HCT116 (cell line): ENCODE results near the gene AMPD1. TPM values are rescaled to one million over a fixed set of nuclear protein-coding genes. Genes with fewer than 3 reads are reported as not detected.

Experiments
- ATAC-seq: fragments of 200-7000 bp; cut with Tn5 transposase; 2 replicates; pipeline ENCODE4 v1.9.1; 2020; ENCODE audit warnings: mild to moderate bottlenecking, moderate library complexity
- BruUV-seq: library from RNA; stranded (reverse); fragments of 400-500 nt; replicated peaks from 2 replicates; lab custom pipeline; 2021; lab: Mats Ljungman, UMichigan
- CTCF ChIA-PET: fragments of 300-600 bp; sonication (Branson Sonifier 250); formaldehyde crosslinking; loops from one replicate; lab custom pipeline; 2021; ENCODE audit warnings: antibody characterized with exemption; lab: Charles Lee
- POLR2A ChIA-PET: fragments of 300-600, 350-600 bp; sonication (Branson Sonifier 250); formaldehyde crosslinking; loops from one replicate; lab custom pipeline; 2021; ENCODE audit warnings: antibody characterized with exemption; lab: Charles Lee
- RAD21 ChIA-PET, 2 experiments: fragments of 300-600 bp; sonication (Branson Sonifier 250); formaldehyde crosslinking; loops; one replicate each; lab custom pipeline; 2023; ENCODE audit warnings: low total read pairs in 2 of 2; ENCODE audit not compliant: uncharacterized antibody in 2 of 2, unreplicated experiment in 2 of 2, low non-redundant PET in 1 of 2; lab: Charles Lee
- DNase-seq: peaks from one replicate; pipeline ENCODE4 v3.0.0-alpha.2; 2010; ENCODE audit warnings: low read depth, low spot score
- H2AFZ ChIP-seq: fragments of 200-600 bp; shearing (Covaris generic), sonication (generic); 2 replicates; pipeline ENCODE4 v1.6.1; 2017; ENCODE audit warnings: low read depth, mixed run types, mixed read lengths, antibody characterized with exemption, low read length; ENCODE audit not compliant: poor library complexity, severe bottlenecking
- H3K27ac ChIP-seq: 2 replicates; pipeline ENCODE4 v1.5.1; 2012; ENCODE audit warnings: low read depth, low read length
- H3K27me3 ChIP-seq: fragments of 200-600 bp; sonication (generic); 2 replicates; pipeline ENCODE4 v1.6.1; 2016; ENCODE audit warnings: mixed run types, low read length, mixed read lengths; ENCODE audit not compliant: insufficient read depth
- H3K36me3 ChIP-seq, 2 experiments: fragments of 200-500 bp in 1 of 2; fragments of 200-600 bp in 1 of 2; sonication (Bioruptor generic) in 1 of 2; sonication (generic) in 1 of 2; 2 replicates each; pipeline versions ENCODE4 v1.5.1 to v1.6.1; 2014 to 2016; ENCODE audit warnings: low read length in 2 of 2, inconsistent platforms in 1 of 2, mixed read lengths in 1 of 2, mixed run types in 1 of 2; ENCODE audit not compliant: insufficient read depth in 2 of 2, control insufficient read depth in 1 of 2
- H3K4me1 ChIP-seq, 2 experiments: fragments of 200-600 bp in 1 of 2; sonication (generic) in 1 of 2; 2 replicates each; pipeline versions ENCODE4 v1.5.1 to v1.6.1; 2012 to 2017; ENCODE audit warnings: low read length in 2 of 2, inconsistent platforms in 1 of 2, mild to moderate bottlenecking in 1 of 2, mixed read lengths in 1 of 2, mixed run types in 1 of 2, moderate library complexity in 1 of 2; ENCODE audit not compliant: insufficient read depth in 2 of 2, control insufficient read depth in 1 of 2
- H3K4me2 ChIP-seq: fragments of 200-600 bp; sonication (generic); 2 replicates; pipeline ENCODE4 v1.6.1; 2017; ENCODE audit warnings: mixed run types, low read length, mixed read lengths
- H3K4me3 ChIP-seq, 2 experiments: fragments of 200-600 bp in 1 of 2; sonication (generic) in 1 of 2; replicated peaks in 1 of 2; 2 replicates each; pipeline ENCODE4 v1.5.1; 2011 to 2016; ENCODE audit warnings: low read length in 2 of 2, control low read depth in 1 of 2, low read depth in 1 of 2, mild to moderate bottlenecking in 1 of 2, mixed read lengths in 1 of 2, mixed run types in 1 of 2
- H3K79me2 ChIP-seq: fragments of 200-600 bp; sonication (generic); 2 replicates; pipeline ENCODE4 v1.6.1; 2017; ENCODE audit warnings: mild to moderate bottlenecking, mixed run types, low read length, moderate library complexity, mixed read lengths; ENCODE audit not compliant: insufficient read depth
- H3K9ac ChIP-seq: fragments of 200-600 bp; sonication (generic); 2 replicates; pipeline ENCODE4 v1.6.1; 2016; ENCODE audit warnings: low read length, mixed read lengths
- H3K9me2 ChIP-seq: fragments of 200-600 bp; sonication (generic), shearing (Covaris generic); 2 replicates; pipeline ENCODE4 v1.6.1; 2017; ENCODE audit warnings: mixed run types, mild to moderate bottlenecking, moderate library complexity; ENCODE audit not compliant: insufficient read depth
- H3K9me3 ChIP-seq, 2 experiments: fragments of 200-500 bp in 1 of 2; fragments of 200-600 bp in 1 of 2; sonication (Bioruptor generic) in 1 of 2; sonication (generic) in 1 of 2; 2 replicates each; pipeline ENCODE4 v1.6.1; 2014 to 2017; ENCODE audit warnings: low read length in 2 of 2, mixed read lengths in 2 of 2, inconsistent platforms in 1 of 2, low read depth in 1 of 2, mild to moderate bottlenecking in 1 of 2, mixed run types in 1 of 2, moderate library complexity in 1 of 2; ENCODE audit not compliant: control insufficient read depth in 1 of 2, insufficient read depth in 1 of 2
- H4K20me1 ChIP-seq: fragments of 200-600 bp; sonication (generic), shearing (Covaris generic); 2 replicates; pipeline ENCODE4 v1.6.1; 2017; ENCODE audit warnings: mixed run types, mild to moderate bottlenecking, moderate library complexity; ENCODE audit not compliant: insufficient read depth
- CBX3 ChIP-seq: IDR thresholded peaks from 2 replicates; pipeline ENCODE4 v1.6.1; 2012; ENCODE audit warnings: low read depth
- EZH2 ChIP-seq: fragments of 200-600 bp; sonication (generic); IDR thresholded peaks from 2 replicates; pipeline ENCODE4 v1.6.1; 2017; ENCODE audit warnings: antibody characterized with exemption, mixed run types
- FOSL1 ChIP-seq: IDR thresholded peaks from 2 replicates; pipeline ENCODE4 v1.6.1; 2012; ENCODE audit warnings: low read depth
- JUND ChIP-seq: IDR thresholded peaks from 2 replicates; pipeline ENCODE4 v1.6.1; 2012
- MAX ChIP-seq: IDR thresholded peaks from 2 replicates; pipeline ENCODE4 v1.6.1; 2012
- POLR2A ChIP-seq: IDR thresholded peaks from 2 replicates; pipeline ENCODE4 v1.7.0; 2011; ENCODE audit warnings: borderline replicate concordance; ENCODE audit not compliant: insufficient read depth, insufficient read length; ENCODE audit errors: extremely low read depth
- POLR2AphosphoS5 ChIP-seq: IDR thresholded peaks from 2 replicates; pipeline ENCODE4 v1.6.1; 2011; ENCODE audit warnings: mild to moderate bottlenecking, low read depth, low read length, moderate library complexity
- RAD21 ChIP-seq: IDR thresholded peaks from 2 replicates; pipeline ENCODE4 v1.6.1; 2012; ENCODE audit warnings: low read depth, mild to moderate bottlenecking
- SIN3A ChIP-seq: IDR thresholded peaks from 2 replicates; pipeline ENCODE4 v1.6.1; 2012; ENCODE audit warnings: low read depth
- SP1 ChIP-seq: IDR thresholded peaks from 2 replicates; pipeline ENCODE4 v1.6.1; 2012; ENCODE audit warnings: low read depth
- SRF ChIP-seq: IDR thresholded peaks from 2 replicates; pipeline ENCODE4 v1.6.1; 2012; ENCODE audit warnings: low read depth
- YY1 ChIP-seq: IDR thresholded peaks from 2 replicates; pipeline ENCODE4 v1.6.1; 2011; ENCODE audit warnings: low read length, low read depth, moderate library complexity, mild to moderate bottlenecking; ENCODE audit not compliant: insufficient replicate concordance; ENCODE audit errors: extremely low read depth
- ZFX ChIP-seq: fragments of 450-650 bp; IDR thresholded peaks from 2 replicates; pipeline ENCODE4 v1.6.1; 2017
- ZNF274 ChIP-seq: fragments of 200-500 bp; sonication (Bioruptor generic); IDR thresholded peaks from 2 replicates; pipeline ENCODE4 v1.6.1; 2014; ENCODE audit warnings: mild to moderate bottlenecking, low read depth, low read length, inconsistent platforms
- intact Hi-C: fragments of 100-400 bp; cut with micrococcal nuclease; formaldehyde crosslinking; loops from 2 replicates; pipeline ENCODE4 v1.10.0; 2022
- total RNA-seq: library from RNA; stranded (reverse); gene quantifications from one replicate; pipeline ENCODE4 v1.2.1, GENCODE V29; 2021; ENCODE audit not compliant: unreplicated experiment
- TF ChIP-seq, protein P1 (sequence below), 3 experiments: fragments of 200-600 bp in 1 of 3; sonication (generic) in 1 of 3; IDR thresholded peaks in 2 of 3; conservative IDR thresholded peaks in 1 of 3; 2 replicates each; pipeline ENCODE4 v1.5.1; 2012 to 2017; ENCODE audit warnings: low read depth in 2 of 3, low read length in 2 of 3, antibody characterized with exemption in 1 of 3, borderline replicate concordance in 1 of 3, control low read depth in 1 of 3, mild to moderate bottlenecking in 1 of 3, mixed read lengths in 1 of 3, mixed run types in 1 of 3, moderate library complexity in 1 of 3; ENCODE audit not compliant: insufficient read depth in 1 of 3
- TF ChIP-seq, protein P2 (sequence below): IDR thresholded peaks from 2 replicates; pipeline ENCODE4 v1.6.1; 2011; ENCODE audit warnings: mild to moderate bottlenecking, low read length, moderate library complexity; ENCODE audit not compliant: insufficient replicate concordance; ENCODE audit errors: extremely low read depth

The AMPD1 gene
- total RNA-seq, 1 experiment from 2014 or later: not detected

GRCh38 chr1:114632427-114632826 lies 62.9 kb downstream of the AMPD1 start:
- Histone ChIP-seq H3K79me2 (no peaks in the 10 kb centered on the region), H3K27me3 (no peaks in the 10 kb centered on the region), H2AFZ (no peak overlapping the region), H3K9ac (no peak overlapping the region), H3K9me2 (no peaks in the 10 kb centered on the region), H3K4me3 (no peak overlapping the region), H3K9me3 (no peaks in the 10 kb centered on the region), H4K20me1 (no peaks in the 10 kb centered on the region), H3K4me1 (peaks cover 0 to 6% of the 10 kb centered on the region in 2 experiments; a peak in 1 of 4 replicates), H3K36me3 (no peaks in the 10 kb centered on the region), H3K27ac (no peak overlapping the region), H3K4me2 (no peak overlapping the region)
- ATAC-seq (no peak), DNase-seq (no peak)
- intact Hi-C loops: no loop called here
- CTCF ChIA-PET: no interaction called here
- POLR2A ChIA-PET: no interaction called here
- no TSS peak for BruUV-seq
- RAD21 ChIA-PET: no interaction called here
- TF ChIP-seq, protein P1, sequence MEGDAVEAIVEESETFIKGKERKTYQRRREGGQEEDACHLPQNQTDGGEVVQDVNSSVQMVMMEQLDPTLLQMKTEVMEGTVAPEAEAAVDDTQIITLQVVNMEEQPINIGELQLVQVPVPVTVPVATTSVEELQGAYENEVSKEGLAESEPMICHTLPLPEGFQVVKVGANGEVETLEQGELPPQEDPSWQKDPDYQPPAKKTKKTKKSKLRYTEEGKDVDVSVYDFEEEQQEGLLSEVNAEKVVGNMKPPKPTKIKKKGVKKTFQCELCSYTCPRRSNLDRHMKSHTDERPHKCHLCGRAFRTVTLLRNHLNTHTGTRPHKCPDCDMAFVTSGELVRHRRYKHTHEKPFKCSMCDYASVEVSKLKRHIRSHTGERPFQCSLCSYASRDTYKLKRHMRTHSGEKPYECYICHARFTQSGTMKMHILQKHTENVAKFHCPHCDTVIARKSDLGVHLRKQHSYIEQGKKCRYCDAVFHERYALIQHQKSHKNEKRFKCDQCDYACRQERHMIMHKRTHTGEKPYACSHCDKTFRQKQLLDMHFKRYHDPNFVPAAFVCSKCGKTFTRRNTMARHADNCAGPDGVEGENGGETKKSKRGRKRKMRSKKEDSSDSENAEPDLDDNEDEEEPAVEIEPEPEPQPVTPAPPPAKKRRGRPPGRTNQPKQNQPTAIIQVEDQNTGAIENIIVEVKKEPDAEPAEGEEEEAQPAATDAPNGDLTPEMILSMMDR (IDR thresholded peaks at IDR 0.05 in 2 of 3, conservative IDR thresholded peaks at IDR 0.05 in 1 of 3; ENCODE audit: borderline replicate concordance in 1 of 3, insufficient read depth in 1 of 3, low read depth in 2 of 3, low read length in 2 of 3): no peak
- TF ChIP-seq JUND: no peak
- no peak for TF ChIP-seq SIN3A
- TF ChIP-seq SP1: no peak
- TF ChIP-seq FOSL1: no peak
- no peak for TF ChIP-seq MAX
- no peak for TF ChIP-seq RAD21
- no peak for TF ChIP-seq YY1
- TF ChIP-seq POLR2A: no peak
- no peak for TF ChIP-seq POLR2AphosphoS5
- no peak for TF ChIP-seq ZFX
- TF ChIP-seq EZH2: no peak
- TF ChIP-seq, protein P2, sequence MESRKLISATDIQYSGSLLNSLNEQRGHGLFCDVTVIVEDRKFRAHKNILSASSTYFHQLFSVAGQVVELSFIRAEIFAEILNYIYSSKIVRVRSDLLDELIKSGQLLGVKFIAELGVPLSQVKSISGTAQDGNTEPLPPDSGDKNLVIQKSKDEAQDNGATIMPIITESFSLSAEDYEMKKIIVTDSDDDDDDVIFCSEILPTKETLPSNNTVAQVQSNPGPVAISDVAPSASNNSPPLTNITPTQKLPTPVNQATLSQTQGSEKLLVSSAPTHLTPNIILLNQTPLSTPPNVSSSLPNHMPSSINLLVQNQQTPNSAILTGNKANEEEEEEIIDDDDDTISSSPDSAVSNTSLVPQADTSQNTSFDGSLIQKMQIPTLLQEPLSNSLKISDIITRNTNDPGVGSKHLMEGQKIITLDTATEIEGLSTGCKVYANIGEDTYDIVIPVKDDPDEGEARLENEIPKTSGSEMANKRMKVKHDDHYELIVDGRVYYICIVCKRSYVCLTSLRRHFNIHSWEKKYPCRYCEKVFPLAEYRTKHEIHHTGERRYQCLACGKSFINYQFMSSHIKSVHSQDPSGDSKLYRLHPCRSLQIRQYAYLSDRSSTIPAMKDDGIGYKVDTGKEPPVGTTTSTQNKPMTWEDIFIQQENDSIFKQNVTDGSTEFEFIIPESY: no peak
- TF ChIP-seq SRF: no peak
- TF ChIP-seq ZNF274: no peak
- no peak for TF ChIP-seq CBX3
